ENCODE measurements around the gene CPSF4. TPM values are rescaled to one million over a fixed set of nuclear protein-coding genes. Genes with fewer than 3 reads are reported as not detected.
A peak's percentile ranks its signal among the peaks of the same experiment; 100 is the strongest.
"Not testable (repeated sequence)": the region's sequence is repeated elsewhere in the genome, so short reads cannot be mapped to it uniquely, and the experiment has no call there.

The CPSF4 gene
- total RNA-seq, 1 donor from 2014 or later = 72.1 TPM

GRCh38 chr7:99500637-99501009 is 61.9 kb downstream of the CPSF4 start:
- H3K27me3 Mint-ChIP-seq (ENCODE audit: insufficient read depth, low read depth) = peaks cover 4% of the 10 kb centered on the region
- Histone ChIP-seq H3K9ac (peak overlapping the region; percentile 51), H3K79me2 (ENCODE audit: low read depth) (peaks cover 56% of the 10 kb centered on the region), H3K4me1 (peaks cover 13% of the 10 kb centered on the region), H3K4me2 (peak overlapping the region; percentile 80), H3K9me3 (ENCODE audit: low read depth) (no peaks in the 10 kb centered on the region), H3F3A (ENCODE audit: low read depth) (peaks cover 23% of the 10 kb centered on the region), H4K20me1 (ENCODE audit: low read depth) (peaks cover 20% of the 10 kb centered on the region), H3K27ac (no peak overlapping the region), H3K4me3 (peak overlapping the region; percentile 84), H3K36me3 (no peaks in the 10 kb centered on the region), H3K27me3 (no peaks in the 10 kb centered on the region), H2AFZ (replicated peaks) (peak overlapping the region; percentile 64)
- H3K36me3 Mint-ChIP-seq = peaks cover 18% of the 10 kb centered on the region
- H3K27ac Mint-ChIP-seq = peak overlapping the region; percentile 72
- H3K4me3 Mint-ChIP-seq = peak overlapping the region; percentile 100
- no peak for DNase-seq (ENCODE audit: low spot score)
- TF ChIP-seq EZH2phosphoT487 (IDR thresholded peaks at IDR 0.05) (no peak), EZH2 (IDR thresholded peaks at IDR 0.05) (no peak), CTCF (IDR thresholded peaks at IDR 0.05) (no peak)
- no peaks in the 10 kb centered on the region for H3K9me3 Mint-ChIP-seq
- H3K4me1 Mint-ChIP-seq = peaks cover 28% of the 10 kb centered on the region

GRCh38 chr7:99501236-99501635 is 62.5 kb downstream of the CPSF4 start:
- H3K9ac ChIP-seq = not testable (repeated sequence)
- peaks cover 29% of the 10 kb centered on the region for H3F3A ChIP-seq (ENCODE audit: low read depth)
- H3K79me2 ChIP-seq (ENCODE audit: low read depth) = peaks cover 56% of the 10 kb centered on the region

GRCh38 chr7:99504281-99504602 is 65.5 kb downstream of the CPSF4 start:
- H3K27ac Mint-ChIP-seq = peak overlapping the region; percentile 97
- Histone ChIP-seq H3K79me2 (ENCODE audit: low read depth) (peaks cover 56% of the 10 kb centered on the region), H3K9ac (no peak overlapping the region)

More at GRCh38 chr7:99501236-99501635, 62.5 kb downstream of the CPSF4 start:
- not testable (repeated sequence) for DNase-seq (ENCODE audit: low spot score); H2AFZ ChIP-seq (replicated peaks); H3K4me2 ChIP-seq; H3K9me3 Mint-ChIP-seq; H3K36me3 ChIP-seq; H3K27ac ChIP-seq; H3K27me3 Mint-ChIP-seq (ENCODE audit: insufficient read depth, low read depth); H3K27ac Mint-ChIP-seq; H3K9me3 ChIP-seq (ENCODE audit: low read depth); H3K27me3 ChIP-seq
- H3K36me3 Mint-ChIP-seq = peaks cover 15% of the 10 kb centered on the region
- peaks cover 34% of the 10 kb centered on the region for H3K4me1 Mint-ChIP-seq
- H3K4me3 ChIP-seq = peak overlapping the region; percentile 84
- peaks cover 18% of the 10 kb centered on the region for H3K4me1 ChIP-seq
- H4K20me1 ChIP-seq (ENCODE audit: low read depth) = peaks cover 20% of the 10 kb centered on the region
- H3K4me3 Mint-ChIP-seq = peak overlapping the region; percentile 100

More at GRCh38 chr7:99504281-99504602, 65.5 kb downstream of the CPSF4 start:
- Histone ChIP-seq H3K36me3 (no peaks in the 10 kb centered on the region), H3K27me3 (no peaks in the 10 kb centered on the region), H3K4me2 (peak overlapping the region; percentile 60), H2AFZ (replicated peaks) (no peak overlapping the region), H3K4me3 (peak overlapping the region; percentile 92), H4K20me1 (ENCODE audit: low read depth) (peaks cover 4% of the 10 kb centered on the region), H3F3A (ENCODE audit: low read depth) (peaks cover 30% of the 10 kb centered on the region), H3K4me1 (peaks cover 9% of the 10 kb centered on the region), H3K27ac (no peak overlapping the region), H3K9me3 (ENCODE audit: low read depth) (no peaks in the 10 kb centered on the region)
- H3K4me3 Mint-ChIP-seq = peak overlapping the region; percentile 97
- H3K9me3 Mint-ChIP-seq = no peaks in the 10 kb centered on the region
- H3K4me1 Mint-ChIP-seq = peaks cover 26% of the 10 kb centered on the region
- TF ChIP-seq EZH2phosphoT487 (IDR thresholded peaks at IDR 0.05) = no peak
- TF ChIP-seq EZH2 (IDR thresholded peaks at IDR 0.05) = no peak
- no peak for TF ChIP-seq CTCF (IDR thresholded peaks at IDR 0.05)
- H3K36me3 Mint-ChIP-seq = peaks cover 5% of the 10 kb centered on the region
- peaks cover 4% of the 10 kb centered on the region for H3K27me3 Mint-ChIP-seq (ENCODE audit: insufficient read depth, low read depth)
- peak; percentile 99 for DNase-seq (ENCODE audit: low spot score)
